HG03571 (cell line): ENCODE measurements around the gene DNAJC1.
"Not testable (repeated sequence)": the region's sequence is repeated elsewhere in the genome, so short reads cannot be mapped to it uniquely, and the experiment has no call there.

Experiments used
- ATAC-seq: cut with Tn5 transposase; IDR thresholded peaks from one replicate; pipeline ENCODE4 v1.9.1; 2021; ENCODE audit not compliant: unreplicated experiment

Gene DNAJC1

DNA sequence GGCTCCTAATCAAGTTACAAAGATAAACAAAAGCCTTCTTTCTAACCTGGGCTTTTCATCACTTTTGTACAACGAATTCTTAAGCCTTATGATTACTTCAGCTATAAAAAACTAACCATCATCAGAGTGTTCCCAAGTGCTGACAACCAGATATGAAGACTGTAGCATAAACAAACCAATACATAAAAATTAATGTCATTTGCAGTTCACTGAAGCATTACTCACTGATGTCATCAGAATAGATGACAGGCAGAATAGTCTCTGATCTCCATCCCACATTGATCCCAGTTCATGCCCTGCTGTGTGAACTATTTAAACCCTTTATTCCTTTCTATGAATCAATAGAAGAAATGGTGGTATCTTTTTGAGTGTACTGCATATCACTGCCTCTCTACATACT is 84.4 kb downstream of the DNAJC1 start:
- no peak for ATAC-seq

DNA sequence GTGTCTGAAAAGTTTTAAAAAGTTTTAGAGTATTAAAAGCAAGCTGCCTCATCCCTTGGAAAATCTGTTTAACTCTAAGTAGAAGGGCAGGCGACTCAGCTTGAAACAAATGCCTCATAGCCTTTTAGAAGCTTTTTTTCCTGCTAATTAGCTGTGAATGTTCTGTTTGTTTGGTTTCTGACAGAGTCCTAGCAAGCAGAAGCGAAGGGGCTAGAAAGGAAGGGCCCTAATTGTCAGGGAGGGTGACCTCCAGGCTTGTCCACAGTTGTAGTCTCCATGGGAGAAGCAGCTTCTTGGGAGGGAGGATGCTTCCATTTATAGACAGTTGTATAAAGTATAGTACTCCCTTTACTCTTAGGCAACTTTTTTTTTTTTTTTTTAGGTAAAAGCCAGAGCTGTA is 90.9 kb downstream of the DNAJC1 start:
- no peak for ATAC-seq

DNA sequence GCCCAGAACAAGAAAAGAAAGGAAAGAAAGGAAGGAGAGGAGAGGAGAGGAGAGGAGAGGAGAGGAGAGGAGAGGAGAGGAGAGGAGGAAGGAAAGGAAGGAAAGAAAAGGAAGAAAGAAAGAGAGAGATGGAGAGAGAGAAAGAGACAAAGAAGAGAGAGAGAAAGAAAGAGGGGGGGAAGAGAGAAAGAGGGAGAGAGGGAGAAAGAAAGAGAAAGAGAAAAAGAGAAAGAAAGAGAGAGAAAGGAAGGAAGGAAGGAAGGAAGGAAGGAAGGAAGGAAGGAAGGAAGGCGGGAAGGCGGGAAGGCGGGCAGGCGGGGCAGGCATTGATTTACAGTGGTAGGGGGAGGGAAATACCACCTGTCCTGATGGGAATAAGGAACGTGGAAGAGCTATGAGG is 92.7 kb downstream of the DNAJC1 start:
- ATAC-seq = no peak

DNA sequence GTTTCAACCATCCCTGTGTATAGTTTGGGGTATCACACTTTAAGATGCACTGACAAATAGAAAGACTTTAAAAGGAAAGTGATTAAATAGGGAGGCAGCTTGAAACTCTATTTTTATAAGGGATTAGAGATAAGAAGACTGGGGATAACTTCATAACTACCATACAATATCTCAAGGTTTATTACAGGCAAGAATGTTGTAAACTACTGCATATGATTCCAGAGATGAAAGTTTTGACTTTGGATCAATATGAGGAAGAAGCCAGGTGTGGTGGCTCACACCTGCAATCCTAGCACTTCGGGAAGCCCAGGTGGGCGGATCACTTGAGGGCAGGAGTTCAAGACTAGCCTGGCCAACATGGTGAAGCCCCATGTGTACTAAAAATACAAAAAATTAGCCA is 96.1 kb downstream of the DNAJC1 start:
- no peak for ATAC-seq

DNA sequence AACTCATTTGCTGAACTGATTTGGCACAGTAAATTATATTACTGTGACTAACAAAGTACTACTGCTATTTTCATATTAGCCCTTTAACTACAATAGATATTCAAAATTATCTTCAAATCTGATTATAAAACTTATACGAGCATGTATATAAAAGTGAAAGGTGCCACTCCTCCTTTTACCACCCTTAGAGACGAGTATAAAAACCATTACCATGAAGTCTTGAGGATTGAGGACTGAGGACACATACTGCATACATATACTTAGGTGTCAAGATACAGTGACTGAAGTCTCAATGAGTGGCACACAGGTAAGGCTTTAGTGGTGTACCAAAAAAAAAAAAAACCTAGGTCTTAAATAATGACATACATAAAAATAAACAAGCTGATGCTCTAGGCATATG is 98.6 kb downstream of the DNAJC1 start:
- ATAC-seq = no peak

DNA sequence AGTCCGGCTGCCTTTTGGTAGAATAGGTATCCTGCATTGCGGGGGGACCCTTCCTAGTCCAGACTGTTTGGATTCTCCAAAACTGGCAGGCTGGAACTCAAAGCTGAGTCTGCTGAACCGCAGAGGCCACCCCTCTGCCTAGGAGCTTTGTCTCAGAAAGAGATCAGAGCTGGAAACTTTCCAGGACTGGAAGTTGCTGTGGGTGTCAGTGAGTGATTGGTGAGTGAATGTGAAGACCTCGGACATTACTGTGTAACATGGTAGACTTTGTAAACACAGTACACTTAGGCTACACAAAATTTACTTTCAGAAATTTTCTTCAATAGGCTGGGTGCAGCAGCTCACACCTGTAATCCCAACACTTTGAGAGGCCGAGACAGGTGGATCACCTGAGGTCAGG is 103.8 kb downstream of the DNAJC1 start:
- no peak for ATAC-seq

DNA sequence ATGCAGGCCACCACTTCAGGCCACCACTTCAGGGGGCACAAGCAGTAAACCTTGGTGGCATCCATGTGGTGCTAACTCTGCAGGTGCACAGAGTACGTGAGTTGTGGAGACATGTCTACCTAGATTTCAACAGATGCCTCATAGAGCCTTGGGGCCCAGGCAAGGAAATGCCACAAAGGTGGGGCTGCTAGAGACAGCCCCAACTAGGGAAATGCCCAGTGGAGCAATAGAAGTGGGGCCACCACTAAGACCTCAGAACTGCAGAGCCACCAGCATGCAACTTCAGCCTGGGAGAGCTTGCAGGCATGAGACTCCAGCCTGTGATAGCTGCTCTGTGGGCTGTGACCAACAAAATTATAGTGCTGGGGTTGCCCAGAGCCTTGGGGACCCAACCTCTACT is 107.6 kb downstream of the DNAJC1 start:
- ATAC-seq = no peak

DNA sequence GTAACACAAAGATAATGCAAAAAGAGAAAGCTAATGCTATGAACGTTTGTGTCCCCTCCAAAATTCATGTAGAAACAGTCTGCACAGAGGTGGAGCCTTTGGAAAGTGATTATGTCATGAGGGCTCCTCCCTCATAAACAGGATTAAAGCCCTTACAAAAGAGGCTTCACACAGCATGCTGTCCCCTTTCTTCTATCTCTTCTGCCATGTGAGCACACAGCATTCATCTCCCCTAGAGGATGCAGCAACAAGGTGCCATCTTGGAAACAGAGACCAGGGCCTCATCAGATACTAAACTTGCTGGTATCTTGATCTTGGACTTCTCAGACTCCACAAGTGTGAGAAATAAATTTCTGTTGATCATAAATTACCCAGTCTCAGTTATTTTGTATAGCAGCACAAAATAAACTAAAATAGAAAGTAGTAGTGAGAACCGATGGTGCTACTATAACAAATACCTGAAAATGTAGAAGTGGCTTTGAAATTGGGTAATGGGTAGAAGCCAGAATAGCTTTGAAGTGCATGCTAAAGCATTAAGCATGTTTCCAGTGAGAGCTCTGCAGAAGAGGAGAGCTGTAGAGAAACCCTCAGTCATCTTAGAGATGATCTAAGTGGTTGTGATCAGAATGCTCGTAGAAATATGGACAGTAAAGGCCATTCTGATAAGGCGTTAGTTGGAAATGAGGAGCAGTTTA is 108.7 kb downstream of the DNAJC1 start:
- ATAC-seq = no peak

DNA sequence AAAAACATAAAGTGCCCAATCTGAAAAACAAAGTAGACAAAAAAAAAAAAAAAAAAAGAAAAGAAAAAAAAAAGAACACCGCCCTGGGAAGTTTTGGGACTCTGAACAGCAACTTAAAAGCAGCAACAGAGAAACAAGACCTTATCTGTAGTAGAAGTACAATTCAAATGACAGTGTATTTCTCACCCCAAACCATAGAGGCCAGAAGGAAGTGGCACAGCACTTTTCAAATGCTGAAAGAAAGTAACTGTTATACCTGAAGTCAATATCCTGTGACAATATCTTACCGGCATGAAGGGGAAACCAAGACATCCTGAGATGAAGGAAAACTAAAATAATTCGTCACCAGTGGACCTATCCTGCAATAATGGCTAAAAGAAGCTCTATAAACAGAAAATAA is 112.1 kb downstream of the DNAJC1 start:
- no peak for ATAC-seq

DNA sequence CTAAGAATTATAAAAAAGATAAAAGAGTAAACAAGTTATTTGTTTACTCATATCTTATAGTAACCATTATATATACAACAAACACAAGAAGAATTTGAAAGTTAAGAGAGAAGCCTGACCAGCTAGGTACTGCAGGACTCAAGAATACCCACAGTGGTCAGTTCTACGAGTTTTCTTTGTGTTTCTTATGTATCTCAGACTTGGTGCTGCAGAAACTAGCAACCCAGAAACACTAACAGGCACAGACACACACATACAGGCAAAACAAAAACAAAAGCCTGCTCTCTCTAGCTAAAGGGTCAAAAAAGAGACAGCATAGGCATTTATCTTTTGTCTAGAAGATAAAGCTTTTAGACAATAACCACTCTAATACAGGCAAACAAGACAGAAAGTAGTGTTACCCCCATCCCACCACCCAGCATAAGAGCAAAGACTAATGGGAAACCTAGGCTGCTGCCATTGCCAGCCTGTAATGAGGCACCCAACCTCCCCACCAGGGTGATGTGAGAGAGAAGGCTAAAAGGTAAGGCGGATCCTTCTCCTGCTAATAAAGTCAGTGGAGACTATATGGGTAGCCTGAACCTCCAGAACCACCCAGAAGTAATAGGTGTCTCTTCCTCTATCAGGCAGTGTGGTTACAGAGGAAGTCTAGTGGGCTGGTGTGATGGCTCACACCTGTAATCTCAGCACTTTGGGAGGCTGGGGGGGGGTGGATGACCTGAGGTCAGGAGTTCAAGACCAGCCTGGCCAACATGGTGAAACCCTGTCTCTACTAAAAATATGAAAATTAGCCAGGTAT is 113.9 kb downstream of the DNAJC1 start:
- ATAC-seq = peak; percentile 16

DNA sequence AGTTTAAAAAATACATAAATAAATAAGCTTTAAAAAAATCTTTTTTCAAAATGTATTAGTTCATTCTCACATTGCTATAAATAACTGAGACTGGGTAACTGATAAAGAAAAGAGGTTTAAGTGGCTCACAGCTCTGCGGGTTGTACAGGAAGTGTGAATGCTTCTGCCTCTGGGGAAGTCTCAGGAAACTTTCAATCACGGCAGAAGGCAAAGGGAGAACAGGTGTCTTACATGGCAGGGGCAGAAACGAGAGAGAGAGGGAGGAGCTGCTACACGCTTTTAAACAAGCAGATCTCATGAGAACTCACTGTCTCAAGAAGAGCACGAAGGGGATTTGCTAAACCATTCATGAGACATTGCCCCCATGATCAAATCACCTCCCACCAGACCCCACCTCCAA is 114.6 kb downstream of the DNAJC1 start:
- peak; percentile 98 for ATAC-seq

DNA sequence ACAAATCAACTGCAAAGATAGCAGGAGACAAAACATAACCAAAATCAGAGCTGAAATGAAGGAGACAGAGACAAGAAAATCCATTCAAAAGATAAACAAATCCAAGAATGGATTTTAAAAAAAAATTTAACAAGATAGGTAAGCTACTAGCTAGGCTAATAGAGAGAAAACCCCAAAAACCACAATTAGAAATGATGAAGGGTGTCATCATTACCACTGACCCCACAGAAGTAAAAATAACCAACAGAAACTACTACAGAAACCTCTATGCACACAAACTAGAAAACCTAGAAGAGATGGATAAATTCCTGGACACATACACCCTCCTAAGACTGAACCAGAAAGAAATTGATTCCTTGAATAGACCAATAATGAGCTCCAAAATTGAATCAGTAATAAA is 117.6 kb downstream of the DNAJC1 start:
- no peak for ATAC-seq

DNA sequence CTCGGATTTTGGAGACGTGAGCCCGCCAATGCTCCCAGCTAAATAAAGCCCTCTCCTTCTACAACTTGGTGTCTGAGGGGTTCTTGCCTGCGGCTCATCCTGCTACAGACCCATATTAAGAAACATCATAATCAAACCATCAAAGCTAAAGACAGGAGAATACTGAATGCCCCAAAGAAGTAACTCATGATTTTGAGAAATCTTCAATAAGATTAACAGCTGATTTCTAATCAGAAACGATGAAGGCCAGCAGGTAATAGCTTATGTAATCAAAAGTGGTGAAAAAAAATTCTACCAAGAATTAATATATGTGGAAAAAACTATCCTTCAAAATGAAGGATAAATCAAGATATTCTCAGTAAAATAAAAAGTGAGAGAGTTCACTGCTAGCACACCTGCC is 130.3 kb downstream of the DNAJC1 start:
- no peak for ATAC-seq

DNA sequence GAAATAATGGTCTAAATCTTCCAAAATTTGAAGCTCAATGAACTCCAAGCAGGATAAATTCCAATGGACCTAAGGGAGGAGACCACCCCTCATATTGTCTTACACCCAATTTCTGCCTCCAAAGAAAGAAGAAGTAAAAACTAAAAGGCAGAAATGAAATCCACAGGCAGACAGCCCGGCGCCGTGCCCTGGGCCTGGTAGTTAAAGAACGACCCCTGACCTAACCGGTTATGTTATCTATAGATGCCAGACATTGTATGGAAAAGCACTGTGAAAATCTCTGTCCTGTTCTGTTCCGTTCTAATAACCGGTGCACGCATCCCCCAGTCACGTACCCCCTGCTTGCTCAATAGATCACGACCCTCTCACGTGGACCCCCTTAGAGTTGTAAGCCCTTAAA is 130.8 kb downstream of the DNAJC1 start:
- ATAC-seq = not testable (repeated sequence)

DNA sequence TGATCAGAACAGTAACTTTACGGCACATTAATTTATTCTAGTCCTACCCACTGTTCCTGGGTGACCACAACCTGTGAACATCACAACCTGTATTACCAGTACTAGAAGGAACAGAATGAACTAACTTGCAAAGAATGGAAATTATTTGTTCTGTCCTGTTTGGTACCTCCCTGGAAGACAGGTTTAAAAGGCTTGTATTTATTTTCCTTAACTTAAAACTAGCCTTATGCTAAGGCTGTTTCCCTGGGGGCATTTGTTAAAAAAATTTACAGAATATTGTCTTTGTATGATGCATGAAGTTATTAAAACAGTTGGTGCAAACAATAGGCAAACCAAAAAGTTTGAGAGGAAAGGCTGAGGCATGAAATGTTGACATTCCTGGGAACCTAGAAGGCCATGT is 132.7 kb downstream of the DNAJC1 start:
- no peak for ATAC-seq

DNA sequence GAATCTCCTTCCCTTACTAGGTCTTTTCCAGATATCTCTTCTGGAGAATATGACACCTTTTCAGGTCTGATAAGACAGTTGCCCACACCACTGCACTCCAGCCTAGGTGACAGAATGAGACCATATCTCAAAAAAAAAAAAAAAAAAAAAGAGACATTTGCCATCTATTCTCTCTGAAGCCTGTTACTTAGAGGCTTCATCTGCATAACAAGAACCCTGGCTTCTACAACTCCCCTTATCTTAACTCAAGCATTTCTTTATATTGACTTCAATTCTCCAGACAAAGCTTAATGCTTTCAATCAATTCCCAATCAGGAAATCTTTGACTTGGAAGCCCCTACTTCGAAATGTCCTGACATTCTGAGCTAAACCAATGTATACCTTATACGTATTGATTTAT is 134.4 kb downstream of the DNAJC1 start:
- not testable (repeated sequence) for ATAC-seq

DNA sequence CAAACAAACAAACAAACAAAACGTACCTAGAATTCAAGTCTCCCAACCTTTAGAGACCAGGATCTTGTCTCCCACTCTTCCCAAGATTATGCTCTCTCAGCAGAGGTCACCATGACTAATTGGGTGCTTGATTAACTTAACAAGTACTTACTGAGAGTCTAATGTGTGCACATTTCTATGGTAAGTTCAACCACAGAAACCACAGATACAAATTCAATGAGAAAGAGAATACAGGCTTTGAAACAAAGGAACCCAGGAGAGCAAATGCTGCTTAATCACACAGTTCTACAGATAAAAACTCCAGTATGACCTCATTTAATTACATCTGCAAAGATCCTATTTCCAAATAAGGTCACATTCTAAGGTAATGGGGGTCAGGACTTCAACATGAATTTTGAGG is 142.8 kb downstream of the DNAJC1 start:
- no peak for ATAC-seq

DNA sequence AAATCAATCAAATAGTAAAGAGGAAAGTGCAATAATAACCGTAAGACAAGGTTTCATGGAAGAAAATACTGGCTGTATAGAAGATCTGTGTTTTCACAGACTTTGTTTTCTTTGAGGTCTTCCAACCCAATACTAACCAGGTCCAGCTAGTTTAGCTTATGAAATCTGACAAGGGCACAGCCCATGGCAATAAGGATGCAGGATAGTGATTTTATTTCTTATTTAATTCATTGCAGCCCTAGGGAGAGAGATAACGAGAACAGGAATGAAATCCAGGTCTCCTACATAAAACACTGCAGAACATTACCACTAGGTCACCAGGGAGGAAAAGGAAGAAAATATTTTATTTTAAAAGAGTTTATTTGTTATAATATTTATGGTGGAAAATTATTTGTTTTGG is 145.1 kb downstream of the DNAJC1 start:
- ATAC-seq = no peak

DNA sequence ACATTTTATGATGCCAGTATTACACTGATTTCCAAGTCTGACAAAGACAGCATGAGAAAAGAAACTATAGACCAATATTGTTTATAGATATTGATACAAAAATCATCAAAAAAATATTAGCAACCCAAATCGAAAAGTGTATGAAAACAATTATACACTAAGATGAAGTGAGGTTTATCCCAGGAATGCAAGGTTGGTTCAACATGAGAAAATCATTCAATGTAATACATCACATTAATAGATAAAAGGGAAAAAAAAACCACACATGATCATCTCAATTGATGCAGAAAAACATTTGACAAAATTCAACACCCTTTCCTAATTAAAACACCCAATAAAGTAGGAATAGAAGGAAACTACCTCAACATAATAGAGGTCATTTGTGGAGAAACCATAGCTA is 153.9 kb downstream of the DNAJC1 start:
- no peak for ATAC-seq

DNA sequence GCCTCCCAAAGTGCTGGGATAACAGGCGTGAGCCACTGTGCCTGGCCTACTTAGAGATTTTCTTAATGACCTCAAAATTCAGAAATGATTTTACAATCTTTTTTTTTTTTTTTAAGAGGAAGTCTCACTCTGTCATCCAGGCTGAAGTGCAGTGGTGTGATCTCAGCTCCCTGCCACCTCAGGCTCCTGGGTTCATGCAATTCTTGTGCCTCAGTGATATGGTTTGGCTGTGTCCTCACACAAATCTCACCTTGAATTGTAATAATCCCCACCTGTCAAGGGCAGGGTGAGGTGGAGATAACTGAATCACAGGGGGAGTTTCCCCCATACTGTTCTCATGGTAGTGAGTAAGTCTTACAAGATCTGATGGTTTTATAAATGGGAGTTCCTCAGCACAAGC is 159.9 kb downstream of the DNAJC1 start:
- ATAC-seq = no peak

DNA sequence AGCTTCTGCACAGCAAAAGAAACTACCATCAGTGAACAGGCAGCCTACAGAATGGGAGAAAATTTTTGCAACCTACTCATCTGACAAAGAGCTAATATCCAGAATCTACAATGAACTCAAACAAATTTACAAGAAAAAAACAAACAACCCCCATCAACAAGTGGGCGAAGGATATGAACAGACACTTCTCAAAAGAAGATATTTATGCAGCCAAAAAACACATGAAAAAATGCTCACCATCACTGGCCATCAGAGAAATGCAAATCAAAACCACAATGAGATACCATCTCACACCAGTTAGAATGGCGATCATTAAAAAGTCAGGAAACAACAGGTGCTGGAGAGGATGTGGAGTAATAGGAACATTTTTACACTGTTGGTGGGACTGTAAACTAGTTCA is 162.3 kb downstream of the DNAJC1 start:
- not testable (repeated sequence) for ATAC-seq

DNA sequence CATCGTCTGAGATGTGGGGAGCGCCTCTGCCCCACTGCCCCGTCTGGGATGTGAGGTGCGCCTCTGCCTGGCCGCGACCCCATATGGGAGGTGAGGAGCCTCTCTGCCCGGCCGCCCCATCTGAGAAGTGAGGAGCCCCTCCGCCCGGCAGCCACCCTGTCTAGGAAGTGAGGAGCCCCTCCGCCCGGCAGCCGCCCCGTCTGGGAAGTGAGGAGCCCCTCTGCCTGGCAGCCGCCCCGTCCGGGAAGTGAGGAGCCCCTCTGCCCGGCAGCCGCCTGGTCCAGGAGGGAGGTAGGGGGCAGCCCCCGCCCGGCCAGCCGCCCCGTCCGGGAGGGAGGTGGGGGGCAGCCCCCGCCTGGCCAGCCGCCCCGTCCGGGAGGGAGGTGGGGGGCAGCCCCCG is 166.0 kb downstream of the DNAJC1 start:
- ATAC-seq = not testable (repeated sequence)

DNA sequence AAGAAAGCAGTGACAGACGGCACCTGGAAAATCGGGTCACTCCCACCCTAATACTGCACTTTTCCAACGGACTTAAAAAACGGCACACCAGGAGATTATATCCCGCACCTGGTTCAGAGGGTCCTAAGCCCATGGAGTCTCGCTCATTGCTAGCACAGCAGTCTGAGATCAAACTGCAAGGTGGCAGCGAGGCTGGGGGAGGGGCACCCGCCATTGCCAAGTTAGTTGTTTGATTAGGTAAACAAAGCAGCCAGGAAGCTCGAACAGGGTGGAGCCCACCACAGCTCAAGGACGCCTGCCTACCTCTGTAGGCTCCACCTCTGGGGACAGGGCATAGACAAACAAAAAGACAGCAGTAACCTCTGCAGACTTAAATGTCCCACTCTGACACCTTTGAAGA is 169.0 kb downstream of the DNAJC1 start:
- not testable (repeated sequence) for ATAC-seq
